ENCODE results near the gene SFT2D1. TPM values are rescaled to one million over a fixed set of nuclear protein-coding genes. Genes with fewer than 3 reads are reported as not detected.

The SFT2D1 gene
- total and polyA plus RNA-seq, 9 of the 15 experiments (the other 6 are each of a cell fraction or from before 2014, with no cell fraction given): 54.4 to 140 (median 74.6) TPM

- TF ChIP-seq TRIM24 (IDR thresholded peaks at IDR 0.05) (0 out of 4 replicates have a peak, but pooled peaks of 1 of the 2 experiments have one; percentile 3), MAX (CRISPR knock-in tag; IDR thresholded peaks at IDR 0.05) (peak; percentile 87), DEAF1 (CRISPR knock-in tag; IDR thresholded peaks at IDR 0.05) (peak; percentile 66), SMARCA4 (IDR thresholded peaks at IDR 0.05) (peak; percentile 55; the same call in 1 of the 2 replicates), E2F3 (CRISPR knock-in tag; IDR thresholded peaks at IDR 0.05) (no peak), HLTF (IDR thresholded peaks at IDR 0.05) (no peak), RCOR1 (IDR thresholded peaks at IDR 0.05; ENCODE audit: borderline replicate concordance in 1 of 2, low read depth in 2 of 2, low read length in 2 of 2) (peak in 1 of 2 experiments; percentile 43; a peak in 1 of 4 replicates), BMI1 (IDR thresholded peaks at IDR 0.05; ENCODE audit: low read length) (0 out of 2 replicates have a peak, but pooled peaks have one; percentile 25), MGA (IDR thresholded peaks at IDR 0.05) (peak; percentile 99), DDX20 (tag; IDR thresholded peaks at IDR 0.05; ENCODE audit: low read depth) (no peak), ZNF511 (CRISPR knock-in tag; IDR thresholded peaks at IDR 0.05) (peak; percentile 95), ELF4 (CRISPR knock-in tag; IDR thresholded peaks at IDR 0.05) (0 out of 2 replicates have a peak, but pooled peaks have one; percentile 20), NR2C1 (IDR thresholded peaks at IDR 0.05) (no peak), NR2C1 (tag; IDR thresholded peaks at IDR 0.05) (0 out of 2 replicates have a peak, but pooled peaks have one; percentile 28)
Measured at GRCh38 chr6:166313255-166314070, 28.9 kb downstream of the SFT2D1 start (continued).
